Glutamatergic neuron (in vitro differentiated cells): ENCODE measurements around the gene SLC35G6. TPM values are rescaled to one million over a fixed set of nuclear protein-coding genes. Genes with fewer than 3 reads are reported as not detected.
A peak's percentile ranks its signal among the peaks of the same experiment; 100 is the strongest.

ENCODE experiments used
- DNase-seq: peaks from one replicate; pipeline ENCODE4 v3.0.0; 2022
- H3K27ac Mint-ChIP-seq: one replicate; pipeline ENCODE4 v1.8.0; 2020; ENCODE audit warnings: mild to moderate bottlenecking, mixed read lengths, inconsistent platforms; ENCODE audit not compliant: unreplicated experiment
- H3K27me3 Mint-ChIP-seq: one replicate; pipeline ENCODE4 v1.8.0; 2020; ENCODE audit warnings: mild to moderate bottlenecking, moderate library complexity, mixed read lengths, inconsistent platforms; ENCODE audit not compliant: unreplicated experiment
- H3K36me3 Mint-ChIP-seq: one replicate; pipeline ENCODE4 v1.8.0; 2020; ENCODE audit warnings: mild to moderate bottlenecking, mixed read lengths, inconsistent platforms; ENCODE audit not compliant: unreplicated experiment
- H3K4me1 Mint-ChIP-seq: one replicate; pipeline ENCODE4 v1.8.0; 2020; ENCODE audit warnings: mild to moderate bottlenecking, low read depth, mixed read lengths, inconsistent platforms; ENCODE audit not compliant: unreplicated experiment
- H3K4me3 Mint-ChIP-seq: one replicate; pipeline ENCODE4 v1.8.0; 2020; ENCODE audit warnings: mild to moderate bottlenecking, mixed read lengths, inconsistent platforms; ENCODE audit not compliant: unreplicated experiment
- H3K9me3 Mint-ChIP-seq: one replicate; pipeline ENCODE4 v1.8.0; 2020; ENCODE audit warnings: mild to moderate bottlenecking, moderate library complexity, mixed read lengths, inconsistent platforms; ENCODE audit not compliant: unreplicated experiment
- total RNA-seq: library from RNA; stranded (reverse); fragmentation: NEBNext Ultra II Directional; extraction: Animal tissue kit (Norgen Biotek cat#: 25700); gene quantifications from one replicate; pipeline ENCODE4 v1.2.1, GENCODE V29; 2021; ENCODE audit not compliant: unreplicated experiment
- TF ChIP-seq, protein P1 (sequence below): fragments of 200-600 bp; sonication (generic); IDR thresholded peaks from one replicate; pipeline ENCODE4 v1.5.0; 2021; ENCODE audit not compliant: partially characterized antibody, unreplicated experiment

The SLC35G6 gene
- total RNA-seq, 1 donor from 2014 or later: 0.34 TPM

DNA sequence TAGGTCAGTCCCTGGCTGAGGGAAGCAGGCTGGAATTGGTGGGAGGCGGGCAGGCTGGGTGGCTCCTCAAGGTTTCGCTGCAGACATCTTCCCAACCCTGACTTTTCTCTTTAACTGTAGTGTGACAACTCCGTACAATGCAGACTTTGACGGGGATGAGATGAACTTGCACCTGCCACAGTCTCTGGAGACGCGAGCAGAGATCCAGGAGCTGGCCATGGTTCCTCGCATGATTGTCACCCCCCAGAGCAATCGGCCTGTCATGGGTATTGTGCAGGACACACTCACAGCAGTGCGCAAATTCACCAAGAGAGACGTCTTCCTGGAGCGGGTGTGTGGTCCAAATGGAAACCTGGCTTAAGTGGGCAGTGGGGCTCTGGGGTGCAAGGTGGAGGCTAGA is 17.9 kb downstream of the SLC35G6 start:
- TF ChIP-seq, protein P1, sequence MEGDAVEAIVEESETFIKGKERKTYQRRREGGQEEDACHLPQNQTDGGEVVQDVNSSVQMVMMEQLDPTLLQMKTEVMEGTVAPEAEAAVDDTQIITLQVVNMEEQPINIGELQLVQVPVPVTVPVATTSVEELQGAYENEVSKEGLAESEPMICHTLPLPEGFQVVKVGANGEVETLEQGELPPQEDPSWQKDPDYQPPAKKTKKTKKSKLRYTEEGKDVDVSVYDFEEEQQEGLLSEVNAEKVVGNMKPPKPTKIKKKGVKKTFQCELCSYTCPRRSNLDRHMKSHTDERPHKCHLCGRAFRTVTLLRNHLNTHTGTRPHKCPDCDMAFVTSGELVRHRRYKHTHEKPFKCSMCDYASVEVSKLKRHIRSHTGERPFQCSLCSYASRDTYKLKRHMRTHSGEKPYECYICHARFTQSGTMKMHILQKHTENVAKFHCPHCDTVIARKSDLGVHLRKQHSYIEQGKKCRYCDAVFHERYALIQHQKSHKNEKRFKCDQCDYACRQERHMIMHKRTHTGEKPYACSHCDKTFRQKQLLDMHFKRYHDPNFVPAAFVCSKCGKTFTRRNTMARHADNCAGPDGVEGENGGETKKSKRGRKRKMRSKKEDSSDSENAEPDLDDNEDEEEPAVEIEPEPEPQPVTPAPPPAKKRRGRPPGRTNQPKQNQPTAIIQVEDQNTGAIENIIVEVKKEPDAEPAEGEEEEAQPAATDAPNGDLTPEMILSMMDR: no peak
- Mint-ChIP-seq H3K27ac (no peak overlapping the region), H3K36me3 (peaks cover 6% of the 10 kb centered on the region), H3K27me3 (no peaks in the 10 kb centered on the region), H3K9me3 (peaks cover under 1% of the 10 kb centered on the region), H3K4me1 (no peaks in the 10 kb centered on the region), H3K4me3 (no peak overlapping the region)
- no peak for DNase-seq

GRCh38 chr17:7501729-7502128 is 20.5 kb downstream of the SLC35G6 start:
- Mint-ChIP-seq H3K27me3 (no peaks in the 10 kb centered on the region), H3K4me1 (no peaks in the 10 kb centered on the region), H3K4me3 (no peak overlapping the region), H3K27ac (no peak overlapping the region), H3K9me3 (peaks cover 2% of the 10 kb centered on the region), H3K36me3 (peaks cover 11% of the 10 kb centered on the region)
- no peak for DNase-seq
- TF ChIP-seq, protein P1: no peak

- peaks cover 11% of the 10 kb centered on the region for H3K36me3 Mint-ChIP-seq
These were observed 21.1 kb downstream of the SLC35G6 start for GRCh38 chr17:7502171-7502847.

DNA sequence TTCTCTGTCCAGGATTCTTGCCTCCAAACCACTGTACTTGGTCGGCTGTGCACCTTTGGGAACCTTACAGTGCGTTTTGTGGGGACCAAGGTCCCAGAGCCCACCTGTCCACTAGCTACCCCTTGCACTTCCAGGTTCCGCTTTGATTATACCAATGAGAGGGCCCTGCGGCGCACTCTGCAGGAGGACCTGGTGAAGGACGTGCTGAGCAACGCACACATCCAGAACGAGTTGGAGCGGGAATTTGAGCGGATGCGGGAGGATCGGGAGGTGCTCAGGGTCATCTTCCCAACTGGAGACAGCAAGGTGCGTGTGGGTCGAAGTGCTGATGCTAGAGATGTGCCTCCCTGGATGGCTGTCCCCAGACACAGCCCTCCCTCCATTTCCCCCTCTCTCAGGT is 21.7 kb downstream of the SLC35G6 start:
- Mint-ChIP-seq H3K4me1 (no peaks in the 10 kb centered on the region), H3K4me3 (no peak overlapping the region), H3K27me3 (no peaks in the 10 kb centered on the region), H3K27ac (no peak overlapping the region), H3K36me3 (peaks cover 11% of the 10 kb centered on the region), H3K9me3 (peaks cover 2% of the 10 kb centered on the region)
- TF ChIP-seq, protein P1: no peak
- DNase-seq: peak; percentile 39

More at GRCh38 chr17:7502171-7502847, 21.1 kb downstream of the SLC35G6 start:
- TF ChIP-seq, protein P1: no peak
- no peak overlapping the region for H3K27ac Mint-ChIP-seq
- no peak for DNase-seq
- H3K27me3 Mint-ChIP-seq: no peaks in the 10 kb centered on the region
- H3K4me3 Mint-ChIP-seq: peak overlapping the region; percentile 20
- peaks cover 2% of the 10 kb centered on the region for H3K9me3 Mint-ChIP-seq
- no peaks in the 10 kb centered on the region for H3K4me1 Mint-ChIP-seq

- Mint-ChIP-seq H3K9me3 (peaks cover 4% of the 10 kb centered on the region), H3K27ac (no peak overlapping the region), H3K27me3 (no peaks in the 10 kb centered on the region), H3K36me3 (peaks cover 11% of the 10 kb centered on the region), H3K4me1 (no peaks in the 10 kb centered on the region), H3K4me3 (no peak overlapping the region)
- TF ChIP-seq, protein P1: no peak
- no peak for DNase-seq
These were observed 22.3 kb downstream of the SLC35G6 start for GRCh38 chr17:7503521-7503920.
